NCI-H446 treated with DMSO at 0.1 percent for 48 hours (cell line): ENCODE results near the gene CHCHD3.

ENCODE experiments used
- DNase-seq: peaks from one replicate; lab custom pipeline; 2025; lab: John Stamatoyannopoulos, UW

CHCHD3 gene

DNA sequence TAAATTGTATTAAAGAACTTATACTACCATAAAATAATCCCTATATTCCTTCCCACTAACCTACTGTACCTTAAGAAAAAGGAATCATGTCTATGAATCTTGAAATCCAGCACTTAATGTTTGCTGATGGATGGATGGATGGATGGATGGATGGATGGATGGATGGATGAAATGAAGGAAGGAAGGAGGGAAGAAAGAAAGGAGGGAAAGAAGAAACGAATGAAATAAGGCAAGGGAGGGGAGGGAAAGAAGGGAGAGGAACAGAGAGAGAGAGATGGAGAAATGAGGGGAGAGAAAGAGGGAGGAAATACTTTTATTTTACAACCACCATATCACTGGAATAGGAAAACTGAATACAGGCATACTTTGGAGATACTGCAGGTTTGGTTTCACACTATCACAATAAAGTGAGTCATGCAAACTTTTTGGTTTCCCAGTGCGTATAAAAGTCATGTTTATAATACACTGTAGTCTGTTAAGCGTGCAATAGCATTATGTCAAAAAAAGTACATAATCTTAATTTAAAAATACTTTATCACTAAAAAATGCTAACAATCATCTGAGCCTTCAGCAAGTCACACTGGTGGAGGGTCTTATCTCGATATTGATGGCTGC, 219.8 kb downstream of the CHCHD3 start:
- DNase-seq = no peak

DNA sequence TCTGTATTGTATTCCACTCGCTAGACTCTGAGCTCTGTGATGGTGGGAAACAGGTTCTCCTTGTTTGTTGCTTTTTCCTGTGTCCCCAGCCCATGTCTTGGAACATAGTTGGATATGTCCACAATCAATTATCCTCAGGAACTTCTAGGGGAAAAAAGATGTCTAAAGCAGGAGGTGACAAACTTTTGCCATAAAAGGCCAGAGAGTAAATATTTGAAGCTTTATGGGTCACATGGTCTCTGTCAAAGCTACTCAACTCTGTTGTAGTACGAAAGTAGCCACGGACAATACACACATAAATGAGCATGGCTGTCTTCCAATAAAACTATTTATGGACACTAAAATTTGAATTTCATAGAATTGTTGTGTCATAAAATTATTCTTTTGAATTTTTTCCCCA, 220.5 kb downstream of the CHCHD3 start:
- no peak for DNase-seq

DNA sequence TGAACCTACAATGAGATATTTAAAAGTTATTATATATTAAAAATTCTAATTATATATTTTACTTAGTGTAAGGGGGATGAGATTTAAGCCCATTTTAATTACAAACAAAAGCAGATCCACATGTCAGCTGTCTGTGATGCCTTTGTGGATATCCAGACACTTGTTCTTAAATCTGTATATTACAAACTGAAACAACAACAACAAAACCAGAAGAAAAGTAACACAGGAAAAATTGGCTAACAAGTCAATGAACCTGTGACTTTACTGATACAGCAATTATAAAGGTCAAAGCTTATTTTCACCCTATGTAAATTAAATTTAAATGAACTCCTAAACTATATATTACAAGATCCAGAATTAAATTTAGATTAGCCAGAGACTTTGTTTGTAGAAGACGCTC, 222.7 kb downstream of the CHCHD3 start:
- no peak for DNase-seq

DNA sequence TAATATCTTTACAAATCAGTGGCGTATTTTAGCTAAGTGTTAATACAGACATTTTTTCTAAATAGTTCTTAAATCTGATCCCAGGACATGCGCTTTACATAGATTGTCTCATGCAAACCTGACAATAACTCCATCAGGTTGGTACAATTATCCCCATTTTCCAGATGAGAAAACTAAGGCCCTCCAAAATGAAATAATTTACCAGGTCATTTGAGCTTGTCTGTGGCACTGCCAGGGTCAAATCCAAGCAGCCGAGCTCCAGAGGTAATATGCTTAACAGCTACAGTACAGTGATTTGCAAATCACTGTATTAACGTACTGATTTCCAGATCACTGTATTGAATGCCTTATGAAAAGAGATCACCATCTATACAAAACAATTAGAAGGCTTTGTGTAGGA, 223.1 kb downstream of the CHCHD3 start:
- DNase-seq = no peak

DNA sequence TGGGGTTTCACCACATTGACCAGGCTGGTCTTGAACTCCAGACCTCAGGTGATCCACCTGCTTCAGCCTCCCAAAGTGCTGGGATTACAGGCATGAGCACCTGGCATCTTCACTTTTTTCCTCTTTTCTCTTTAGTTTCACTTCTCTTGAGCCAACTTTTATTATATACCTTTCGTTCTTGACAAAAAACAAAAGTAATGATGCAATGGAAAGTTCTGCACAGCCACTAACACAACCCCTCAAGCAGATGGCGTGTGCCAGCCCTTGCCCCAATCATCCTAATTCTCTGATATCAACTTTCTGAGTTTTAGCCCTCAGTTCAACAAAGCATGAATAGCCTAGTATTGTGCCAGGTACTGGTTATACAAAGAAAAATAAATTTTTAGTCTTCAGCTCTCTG, 223.6 kb downstream of the CHCHD3 start:
- no peak for DNase-seq

DNA sequence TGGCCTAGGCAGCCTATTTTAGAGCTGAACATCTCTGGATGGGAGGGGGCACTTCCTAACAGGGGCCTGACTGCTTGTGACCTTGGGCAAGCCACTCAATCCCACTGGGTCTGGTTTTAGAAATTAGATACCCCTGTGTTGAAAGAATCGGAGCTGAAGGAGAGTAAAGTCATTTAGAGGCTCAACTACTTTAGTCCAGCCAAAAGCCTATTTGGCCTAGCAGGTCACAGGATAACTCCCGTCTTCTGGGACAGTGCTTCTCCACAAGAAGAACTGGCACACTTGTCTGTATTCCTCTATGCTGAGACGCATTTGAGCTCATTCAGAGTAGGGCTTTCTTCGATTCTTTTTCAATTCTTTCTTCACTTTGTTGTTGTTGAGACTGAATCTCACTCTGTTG, 224.2 kb downstream of the CHCHD3 start:
- no peak for DNase-seq

DNA sequence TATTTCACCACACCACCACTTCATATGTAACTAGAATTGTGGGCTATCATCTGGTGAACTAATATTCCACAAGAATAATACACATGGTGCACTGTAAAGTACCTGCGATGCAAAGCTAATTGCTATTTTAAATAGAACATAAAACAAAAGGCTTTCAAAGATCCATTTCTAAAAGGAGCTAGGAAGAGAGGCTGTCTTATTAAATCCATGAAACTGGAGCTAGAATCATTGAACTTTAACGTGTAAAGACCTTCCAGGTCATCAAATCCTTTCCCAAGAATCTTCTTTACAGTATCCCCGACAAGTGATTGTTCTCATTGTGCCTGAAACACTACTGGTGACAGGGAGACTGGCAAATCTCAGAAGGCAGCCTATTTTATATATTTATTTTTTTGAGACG, 224.9 kb downstream of the CHCHD3 start:
- DNase-seq = no peak

DNA sequence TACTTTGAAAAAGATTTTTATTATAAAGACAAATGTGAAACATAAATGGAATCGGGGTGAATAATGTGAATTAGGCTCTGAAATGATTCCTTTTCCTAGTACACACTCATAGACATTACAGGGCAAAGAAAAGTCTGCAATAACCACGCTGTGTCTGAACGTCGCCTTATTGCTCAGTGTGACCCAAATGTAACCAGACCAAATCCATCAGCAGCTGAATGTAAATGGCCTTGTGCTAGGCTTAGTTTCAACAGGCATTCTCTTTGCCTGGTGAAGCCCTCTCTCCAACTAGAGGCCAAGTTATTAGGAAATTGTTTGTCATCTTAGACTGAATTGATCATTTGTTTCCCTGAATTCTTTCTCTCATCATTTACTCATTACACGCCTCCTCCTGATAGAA, 225.5 kb downstream of the CHCHD3 start:
- DNase-seq = no peak

DNA sequence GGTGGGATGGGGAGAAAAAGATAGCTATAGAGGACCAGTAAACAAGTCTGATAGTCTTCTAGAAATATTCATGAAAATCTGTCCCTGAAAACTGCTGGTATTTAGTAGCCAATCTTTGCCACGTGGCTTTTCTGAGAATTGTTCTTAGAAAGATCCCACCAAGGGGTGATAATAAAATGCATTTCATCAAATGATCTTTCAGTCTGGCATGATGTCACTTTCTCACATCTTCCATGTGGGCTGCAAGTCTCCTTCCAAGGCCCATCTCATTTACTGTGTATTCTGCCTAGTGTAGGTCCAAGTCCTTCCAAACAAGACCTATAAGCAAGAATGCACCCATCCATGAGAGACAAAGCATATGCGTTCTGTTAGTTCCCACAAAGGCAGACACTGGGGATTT, 226.0 kb downstream of the CHCHD3 start:
- DNase-seq = no peak

DNA sequence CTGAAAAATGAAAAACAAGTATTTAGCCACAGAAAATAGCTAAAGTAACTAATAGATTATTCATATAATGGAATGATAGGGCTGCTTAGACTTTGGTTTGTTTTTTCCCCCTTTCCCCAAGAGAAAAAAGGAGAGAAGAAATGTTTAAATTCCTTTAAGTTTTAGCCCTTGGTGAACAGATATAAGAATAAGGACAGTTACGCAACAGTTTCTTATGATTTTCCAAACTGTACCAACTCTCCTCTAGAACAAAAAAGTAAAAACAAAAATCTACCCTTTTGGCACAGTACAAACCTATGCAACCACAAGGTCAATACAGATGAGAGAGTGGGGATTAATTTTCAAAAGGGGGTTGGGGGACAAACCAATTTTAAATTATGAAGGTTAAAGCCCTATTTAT, 227.7 kb downstream of the CHCHD3 start:
- no peak for DNase-seq

DNA sequence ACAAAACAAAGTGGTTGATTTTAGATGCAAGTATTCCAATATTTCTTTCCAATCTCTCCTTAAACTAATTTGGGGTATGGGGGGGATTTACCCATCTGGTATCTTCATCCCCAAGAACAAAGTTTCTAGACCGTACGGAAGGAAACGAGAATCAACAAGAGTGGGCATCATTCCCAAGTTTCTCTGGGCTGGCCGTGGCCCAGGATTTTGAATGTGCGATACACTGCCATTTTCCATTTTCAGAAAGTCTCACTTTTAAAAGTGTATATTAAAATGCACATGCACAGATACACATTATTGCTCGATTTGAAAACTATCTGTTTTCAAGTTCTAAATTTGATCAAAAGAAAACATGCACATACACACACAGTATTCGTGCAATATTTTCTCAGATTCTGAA, 234.5 kb downstream of the CHCHD3 start:
- DNase-seq = no peak

DNA sequence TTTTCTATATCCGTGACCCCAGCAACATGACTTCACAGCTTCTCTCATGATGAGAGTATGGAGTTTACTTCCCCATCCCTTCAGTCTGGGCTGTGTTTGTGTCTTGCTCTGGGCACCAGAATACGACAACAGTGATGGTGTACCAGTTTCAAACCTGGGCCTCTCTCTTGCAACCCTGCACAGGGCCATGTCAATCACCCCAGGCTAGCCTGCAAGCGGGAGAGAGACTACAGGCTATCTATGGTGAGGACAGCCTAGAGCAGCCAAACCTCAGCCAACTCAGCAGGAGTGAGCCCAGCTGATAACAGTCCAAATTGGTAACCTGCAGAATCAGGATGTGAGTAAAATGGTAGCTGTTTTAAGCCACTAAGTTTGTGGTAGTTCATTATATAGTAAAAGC, 235.8 kb downstream of the CHCHD3 start:
- DNase-seq = no peak

DNA sequence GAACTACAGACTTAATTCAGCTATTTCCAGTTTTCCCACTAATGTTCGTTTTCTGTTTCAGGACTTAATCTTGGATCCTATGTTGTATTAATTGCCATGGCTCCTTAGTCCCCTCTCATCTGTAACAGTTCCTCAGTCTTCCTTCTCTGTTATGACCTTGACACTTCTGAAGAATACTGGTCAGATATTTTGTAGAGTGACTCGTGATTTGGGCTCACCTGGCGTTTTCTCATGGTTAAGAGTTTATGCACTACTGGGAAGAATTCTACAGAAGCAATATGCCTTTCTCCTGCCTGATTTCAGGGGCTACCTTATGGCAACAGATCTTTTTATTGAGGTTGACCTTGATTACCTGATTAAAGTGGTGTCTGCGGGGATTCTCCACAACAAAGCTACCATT, 239.4 kb downstream of the CHCHD3 start:
- no peak for DNase-seq

DNA sequence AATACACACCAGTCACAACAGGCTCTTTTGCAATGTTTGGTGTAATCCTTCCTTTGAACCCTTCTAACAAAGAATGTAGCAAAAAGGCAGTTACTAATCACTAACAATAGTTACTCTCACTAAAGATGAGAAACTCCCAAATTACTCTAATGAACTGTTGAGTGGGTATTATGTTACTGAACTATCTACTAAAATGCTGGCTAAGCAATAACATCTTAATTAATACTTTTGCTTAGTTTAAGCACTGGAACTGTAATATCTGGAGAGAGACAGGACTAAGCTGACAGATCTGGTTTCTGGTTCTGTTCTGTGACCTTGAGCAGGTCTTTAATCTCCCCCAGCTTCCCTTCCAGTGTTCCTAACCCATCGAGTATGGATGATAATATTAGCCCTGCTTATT, 241.7 kb downstream of the CHCHD3 start:
- DNase-seq = no peak

DNA sequence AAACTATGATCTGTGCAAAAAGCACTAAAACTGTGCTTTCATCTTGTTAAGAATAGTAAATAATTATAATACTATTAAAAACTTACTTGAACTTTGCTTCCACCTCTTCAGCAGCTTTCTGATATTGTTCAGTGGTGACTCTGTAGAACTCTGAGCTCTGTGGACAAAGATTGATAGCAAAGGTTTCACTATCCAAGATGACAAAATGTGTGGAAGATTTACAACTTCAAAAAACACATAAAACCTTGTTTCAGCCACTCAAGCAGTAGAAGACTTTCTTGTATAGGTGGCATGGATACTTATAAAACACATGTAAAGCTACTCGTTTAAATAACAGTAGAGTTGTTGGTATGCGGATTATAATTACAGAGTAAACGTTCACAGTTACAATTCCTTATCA, 243.6 kb downstream of the CHCHD3 start:
- DNase-seq = no peak

DNA sequence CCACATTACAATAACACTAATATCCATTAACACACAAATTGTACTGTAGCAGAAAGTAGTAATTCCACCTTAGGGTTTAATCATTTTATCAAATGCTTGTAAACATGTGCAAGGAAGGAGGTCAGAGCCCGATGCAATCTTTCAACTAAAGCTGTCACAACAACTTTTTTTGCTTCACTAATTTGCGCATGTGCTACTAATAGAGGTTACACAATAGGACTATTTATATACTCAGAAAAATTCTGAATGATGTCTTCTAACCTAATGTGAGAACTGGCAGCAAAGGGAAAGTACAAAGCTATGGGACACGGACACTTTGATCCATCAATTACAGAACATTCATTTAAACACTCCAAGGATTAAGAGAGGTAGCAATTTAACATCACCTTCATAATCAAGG, 244.4 kb downstream of the CHCHD3 start:
- DNase-seq = no peak

DNA sequence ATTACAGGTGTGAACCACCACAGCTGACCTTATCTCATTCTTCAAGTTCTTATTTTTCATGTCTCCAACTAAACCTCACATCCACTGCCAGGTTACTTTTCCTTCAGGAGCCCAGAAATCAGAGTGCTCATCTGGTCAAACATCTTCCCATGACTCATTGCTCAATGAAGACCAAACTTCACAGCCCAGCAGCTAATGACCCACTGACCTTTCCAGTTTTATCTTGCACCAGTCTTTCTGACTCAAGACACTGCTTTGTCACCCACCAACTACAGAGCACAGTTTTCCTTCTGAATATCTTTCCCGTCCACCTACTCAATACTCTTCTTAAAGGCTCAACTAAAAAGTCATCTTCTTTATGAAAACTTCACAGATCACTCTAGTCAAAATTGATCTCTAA, 245.1 kb downstream of the CHCHD3 start:
- DNase-seq = no peak

DNA sequence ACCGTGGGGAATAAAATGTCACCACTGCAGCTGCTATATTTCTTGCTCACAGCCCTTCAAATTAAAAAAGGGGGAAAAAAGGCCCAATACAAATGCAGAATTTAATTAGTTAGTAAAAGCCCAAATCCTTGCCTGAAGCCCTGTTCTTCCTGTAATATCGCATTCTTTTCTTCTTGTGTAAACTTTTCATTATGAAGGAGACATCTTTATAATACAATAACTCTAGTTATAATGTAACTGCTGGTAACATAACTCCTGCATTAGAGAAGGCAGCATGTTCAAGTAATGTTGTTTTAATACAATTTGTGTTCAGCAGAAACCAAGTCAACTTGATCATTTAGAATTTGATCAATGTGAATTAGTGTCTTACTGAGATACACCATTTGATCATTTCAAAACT, 250.9 kb downstream of the CHCHD3 start:
- DNase-seq = no peak

DNA sequence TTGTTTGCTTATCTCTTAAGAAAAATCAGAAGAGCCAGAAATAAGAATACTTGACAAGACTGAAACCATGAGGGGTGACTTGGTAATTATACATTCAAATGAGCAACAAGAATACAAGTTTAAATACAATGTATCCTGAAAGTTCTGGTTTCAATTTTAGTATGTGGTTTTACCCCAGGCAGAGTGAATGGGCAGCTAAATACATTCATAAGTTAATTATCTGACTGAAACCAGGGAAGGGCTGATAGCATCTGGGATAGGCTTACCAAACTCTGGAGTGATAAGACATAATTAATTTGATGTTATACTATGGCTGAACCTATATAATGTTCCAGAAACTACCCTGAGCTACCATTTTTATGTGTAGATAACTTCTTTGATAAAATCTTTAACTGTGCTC, 253.4 kb downstream of the CHCHD3 start:
- no peak for DNase-seq

DNA sequence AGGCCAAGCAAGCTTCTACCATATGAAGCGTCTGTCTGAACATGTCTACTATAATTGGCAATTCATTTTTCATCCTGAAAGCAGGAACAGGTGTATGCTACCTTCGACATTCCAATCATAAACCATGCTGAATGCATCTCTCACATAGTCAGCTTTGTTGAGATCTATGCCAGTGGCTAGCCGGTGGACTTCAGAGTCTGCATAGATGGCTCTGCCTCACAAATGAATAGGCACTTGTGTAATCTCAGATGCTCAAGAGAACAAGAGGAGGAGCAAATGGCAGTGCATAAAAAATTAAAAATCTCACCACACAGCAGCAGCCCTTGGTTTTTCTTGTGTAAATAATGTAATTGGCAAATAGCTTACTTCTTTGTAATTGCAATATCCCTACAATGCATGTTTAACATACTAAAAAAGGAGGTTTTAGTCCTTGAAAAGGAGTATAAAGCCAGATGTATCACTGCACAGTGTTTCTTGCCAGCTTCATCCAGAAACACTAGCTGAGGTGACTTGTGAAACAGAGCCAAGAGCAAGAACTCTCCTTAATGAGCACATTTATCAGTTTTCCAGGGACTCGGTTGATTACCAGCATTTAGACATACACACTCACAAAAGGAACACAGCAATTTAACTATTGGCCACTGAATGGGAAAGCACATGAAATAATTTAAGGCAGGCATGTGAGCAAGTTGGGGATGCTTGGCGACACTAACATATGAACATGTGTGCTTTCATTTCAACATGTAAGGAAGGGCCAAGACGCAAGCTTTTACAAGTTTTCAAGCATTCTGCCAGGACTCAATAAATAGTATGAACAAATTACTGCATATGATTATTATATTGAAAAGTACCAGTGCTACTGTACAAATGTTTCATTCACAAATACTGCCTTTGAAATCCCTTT, 255.7 kb downstream of the CHCHD3 start:
- DNase-seq = no peak

DNA sequence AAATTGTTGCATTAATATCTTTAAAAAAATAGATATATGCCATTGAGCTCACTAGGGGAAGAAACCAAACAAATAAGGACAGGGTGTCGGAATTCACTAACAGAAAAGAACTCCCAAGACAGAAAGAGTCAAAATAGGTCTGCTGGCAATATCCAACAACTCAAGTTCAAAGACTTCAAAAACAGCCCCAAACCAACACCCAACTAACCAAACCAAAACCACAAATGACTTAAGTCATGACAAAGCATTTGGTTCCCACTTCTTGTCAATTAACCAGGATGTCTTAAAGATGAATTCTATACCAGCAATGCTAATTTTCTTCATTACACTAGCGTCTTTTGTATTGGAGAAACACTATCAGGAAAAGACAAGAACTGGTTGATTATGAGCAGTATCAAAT, 256.7 kb downstream of the CHCHD3 start:
- no peak for DNase-seq

DNA sequence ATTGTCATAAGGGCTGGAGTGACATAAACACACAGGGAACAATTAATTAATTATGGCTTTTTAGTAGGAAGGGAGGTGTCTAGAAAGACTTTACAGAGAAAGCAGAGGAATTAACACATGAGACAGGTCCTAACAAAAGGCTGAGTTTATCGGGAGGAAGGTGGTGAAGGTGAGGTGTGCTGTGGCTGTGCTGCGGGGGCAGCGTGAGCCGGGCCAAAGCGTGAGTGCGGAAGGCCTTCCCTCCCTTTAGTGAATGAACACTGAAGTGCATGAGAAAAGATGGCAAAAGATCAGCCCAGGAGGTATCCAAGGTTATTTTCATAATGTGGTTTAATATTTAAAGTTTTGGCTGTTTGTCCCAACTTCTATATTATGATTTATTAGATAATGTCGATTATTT, 262.2 kb downstream of the CHCHD3 start:
- no peak for DNase-seq

DNA sequence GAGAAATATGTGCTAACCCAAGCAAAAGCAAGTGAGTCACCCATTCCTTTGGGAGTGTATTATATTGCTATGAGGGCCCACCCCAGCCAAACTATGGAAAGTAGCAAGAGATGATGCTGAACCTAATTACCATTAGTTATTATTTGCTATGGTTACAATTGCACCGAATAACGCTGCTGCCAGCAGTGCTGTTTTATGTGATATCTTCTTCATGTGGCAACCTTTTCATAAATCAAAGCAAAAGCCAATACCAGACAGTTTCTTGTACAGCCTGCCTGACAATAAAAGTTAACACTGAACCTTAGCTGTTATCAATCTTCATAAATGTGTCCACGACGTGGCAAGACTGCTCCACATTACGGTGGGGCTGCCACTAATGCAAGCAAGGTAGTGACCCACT, 263.9 kb downstream of the CHCHD3 start:
- no peak for DNase-seq
